ENCODE results near the gene JARID2.

- TF ChIP-seq, protein P1, sequence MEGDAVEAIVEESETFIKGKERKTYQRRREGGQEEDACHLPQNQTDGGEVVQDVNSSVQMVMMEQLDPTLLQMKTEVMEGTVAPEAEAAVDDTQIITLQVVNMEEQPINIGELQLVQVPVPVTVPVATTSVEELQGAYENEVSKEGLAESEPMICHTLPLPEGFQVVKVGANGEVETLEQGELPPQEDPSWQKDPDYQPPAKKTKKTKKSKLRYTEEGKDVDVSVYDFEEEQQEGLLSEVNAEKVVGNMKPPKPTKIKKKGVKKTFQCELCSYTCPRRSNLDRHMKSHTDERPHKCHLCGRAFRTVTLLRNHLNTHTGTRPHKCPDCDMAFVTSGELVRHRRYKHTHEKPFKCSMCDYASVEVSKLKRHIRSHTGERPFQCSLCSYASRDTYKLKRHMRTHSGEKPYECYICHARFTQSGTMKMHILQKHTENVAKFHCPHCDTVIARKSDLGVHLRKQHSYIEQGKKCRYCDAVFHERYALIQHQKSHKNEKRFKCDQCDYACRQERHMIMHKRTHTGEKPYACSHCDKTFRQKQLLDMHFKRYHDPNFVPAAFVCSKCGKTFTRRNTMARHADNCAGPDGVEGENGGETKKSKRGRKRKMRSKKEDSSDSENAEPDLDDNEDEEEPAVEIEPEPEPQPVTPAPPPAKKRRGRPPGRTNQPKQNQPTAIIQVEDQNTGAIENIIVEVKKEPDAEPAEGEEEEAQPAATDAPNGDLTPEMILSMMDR (conservative IDR thresholded peaks at IDR 0.05; ENCODE audit: low read length) = no peak
- TF ChIP-seq EZH2phosphoT487 (IDR thresholded peaks at IDR 0.05; ENCODE audit: borderline replicate concordance, low read depth, low read length) = no peak
Observed at GRCh38 chr6:15386110-15386755, 140.4 kb downstream of the JARID2 start.
